Fibroblast of the aortic adventitia (primary cell): ENCODE measurements around the gene TSC2. TPM values are rescaled to one million over a fixed set of nuclear protein-coding genes. Genes with fewer than 3 reads are reported as not detected.

Source experiments
- DNase-seq: peaks from one replicate; pipeline ENCODE4 v3.0.0-alpha.2; 2010; ENCODE audit warnings: low read depth
- H3K4me3 ChIP-seq: 2 replicates; pipeline ENCODE4 v1.5.1; 2011; ENCODE audit warnings: low read depth, mild to moderate bottlenecking, control low read depth, low read length, moderate library complexity
- total RNA-seq: library from RNA; depleted of rRNA; stranded (reverse); fragments of >200 nt; gene quantifications from 2 replicates; pipeline ENCODE4 v1.2.3, GENCODE V29; 2012; ENCODE audit warnings: low replicate concordance
- TF ChIP-seq, protein P1 (sequence below): IDR thresholded peaks from 2 replicates; pipeline ENCODE4 v1.5.1; 2011; ENCODE audit warnings: mild to moderate bottlenecking, low read length, control low read depth, inconsistent platforms; ENCODE audit not compliant: insufficient read depth

Gene TSC2
- total RNA-seq, 1 donor, result 58.7 TPM

DNA sequence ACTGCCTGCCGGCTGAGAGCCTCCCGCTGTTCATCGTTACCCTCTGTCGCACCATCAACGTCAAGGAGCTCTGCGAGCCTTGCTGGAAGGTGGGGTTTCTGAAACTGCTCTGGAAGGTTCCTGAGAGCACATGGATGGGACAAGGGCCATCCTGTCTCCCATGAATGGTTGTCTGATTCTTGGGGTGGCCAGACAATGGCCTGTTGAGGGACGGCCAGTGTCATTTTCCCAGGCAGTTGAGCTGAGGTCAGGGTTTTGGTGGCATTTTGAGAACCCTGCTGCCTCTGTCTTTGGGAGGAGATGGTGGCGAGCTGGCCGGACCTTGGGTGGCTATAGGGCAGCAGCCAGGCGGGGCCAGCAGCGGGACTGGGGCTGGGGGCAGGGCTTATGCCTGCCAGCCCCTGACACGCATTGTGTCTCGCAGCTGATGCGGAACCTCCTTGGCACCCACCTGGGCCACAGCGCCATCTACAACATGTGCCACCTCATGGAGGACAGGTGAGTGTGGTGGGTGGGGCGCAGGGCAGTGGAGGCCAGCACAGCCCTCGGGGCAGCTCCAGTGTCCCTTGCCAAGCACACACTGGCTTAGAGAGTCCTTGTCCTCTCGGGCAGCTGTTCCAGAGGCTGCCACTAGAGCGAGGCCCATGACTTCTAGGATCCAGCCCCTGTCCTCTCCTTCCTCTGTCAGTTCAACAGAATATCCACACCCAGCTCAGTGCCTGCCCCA, 9.1 kb downstream of the TSC2 start:
- TF ChIP-seq, protein P1, sequence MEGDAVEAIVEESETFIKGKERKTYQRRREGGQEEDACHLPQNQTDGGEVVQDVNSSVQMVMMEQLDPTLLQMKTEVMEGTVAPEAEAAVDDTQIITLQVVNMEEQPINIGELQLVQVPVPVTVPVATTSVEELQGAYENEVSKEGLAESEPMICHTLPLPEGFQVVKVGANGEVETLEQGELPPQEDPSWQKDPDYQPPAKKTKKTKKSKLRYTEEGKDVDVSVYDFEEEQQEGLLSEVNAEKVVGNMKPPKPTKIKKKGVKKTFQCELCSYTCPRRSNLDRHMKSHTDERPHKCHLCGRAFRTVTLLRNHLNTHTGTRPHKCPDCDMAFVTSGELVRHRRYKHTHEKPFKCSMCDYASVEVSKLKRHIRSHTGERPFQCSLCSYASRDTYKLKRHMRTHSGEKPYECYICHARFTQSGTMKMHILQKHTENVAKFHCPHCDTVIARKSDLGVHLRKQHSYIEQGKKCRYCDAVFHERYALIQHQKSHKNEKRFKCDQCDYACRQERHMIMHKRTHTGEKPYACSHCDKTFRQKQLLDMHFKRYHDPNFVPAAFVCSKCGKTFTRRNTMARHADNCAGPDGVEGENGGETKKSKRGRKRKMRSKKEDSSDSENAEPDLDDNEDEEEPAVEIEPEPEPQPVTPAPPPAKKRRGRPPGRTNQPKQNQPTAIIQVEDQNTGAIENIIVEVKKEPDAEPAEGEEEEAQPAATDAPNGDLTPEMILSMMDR, result no peak
- no peak for DNase-seq
- H3K4me3 ChIP-seq, result no peak overlapping the region

DNA sequence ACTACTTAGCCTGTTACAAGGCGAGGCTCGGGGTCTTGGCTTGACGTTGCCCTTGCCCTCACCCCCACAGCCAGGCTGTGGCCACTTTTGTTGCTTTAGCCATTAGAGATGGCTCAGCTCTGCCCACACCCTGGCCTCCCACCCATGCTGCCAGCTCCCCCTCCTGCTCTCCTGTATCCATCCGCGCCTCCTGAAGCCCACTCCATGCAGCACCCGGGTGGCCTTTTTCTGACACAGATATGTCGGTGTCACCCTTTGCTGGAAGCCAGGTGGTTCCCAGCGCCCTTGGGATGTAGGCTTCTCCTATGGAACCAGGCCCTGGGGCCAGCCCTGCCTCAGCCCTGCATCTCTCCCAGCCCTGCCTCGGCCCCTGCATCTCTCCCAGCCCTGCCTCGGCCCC, 9.7 kb downstream of the TSC2 start:
- DNase-seq, result no peak
- TF ChIP-seq, protein P1, result no peak
- H3K4me3 ChIP-seq, result no peak overlapping the region

- no peak for DNase-seq
- TF ChIP-seq, protein P1, result no peak
- no peak overlapping the region for H3K4me3 ChIP-seq
Observed at GRCh38 chr16:2058420-2058819, 10.6 kb downstream of the TSC2 start.

GRCh38 chr16:2058872-2059271, 11.1 kb downstream of the TSC2 start:
- H3K4me3 ChIP-seq, result no peak overlapping the region
- DNase-seq, result no peak
- TF ChIP-seq, protein P1, result no peak

DNA sequence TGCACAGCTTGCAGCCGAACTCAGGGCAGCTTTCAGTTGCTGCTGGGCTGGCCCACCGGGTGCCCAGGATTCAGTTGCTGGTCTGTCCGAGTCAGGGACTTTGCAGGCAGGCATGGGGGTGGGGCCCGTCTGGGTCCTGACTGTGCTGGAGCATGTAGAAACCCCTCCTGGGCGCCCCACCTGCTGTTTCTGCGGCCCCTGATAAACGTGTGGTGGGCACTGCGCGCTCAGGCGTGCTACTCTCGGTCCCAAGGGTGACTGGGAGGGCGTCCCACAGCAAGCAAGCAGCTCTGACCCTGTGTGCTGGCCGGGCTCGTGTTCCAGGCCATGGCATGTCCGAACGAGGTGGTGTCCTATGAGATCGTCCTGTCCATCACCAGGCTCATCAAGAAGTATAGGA, 12.6 kb downstream of the TSC2 start:
- no peak overlapping the region for H3K4me3 ChIP-seq
- no peak for DNase-seq
- TF ChIP-seq, protein P1, result no peak

DNA sequence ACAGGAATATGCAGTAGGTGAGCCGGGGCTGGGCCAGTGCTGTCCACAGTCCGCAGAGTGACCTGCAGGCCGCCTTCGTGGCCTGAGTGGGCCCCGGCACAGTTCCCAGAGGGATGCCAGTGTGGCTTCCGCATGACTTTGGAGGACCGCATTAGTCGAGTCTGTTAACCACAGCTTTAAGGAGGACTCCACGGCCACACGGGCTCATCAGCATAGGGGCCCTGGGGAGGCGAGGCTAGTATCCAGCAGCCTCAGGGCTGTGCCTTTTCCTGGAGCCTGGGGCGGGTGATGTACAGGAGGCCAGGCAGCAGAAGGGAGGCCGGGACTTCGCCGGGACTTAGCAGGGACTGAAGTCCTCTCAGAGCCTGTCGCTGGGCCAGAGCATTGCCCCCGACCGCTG, 13.2 kb downstream of the TSC2 start:
- TF ChIP-seq, protein P1, result no peak
- no peak overlapping the region for H3K4me3 ChIP-seq
- no peak for DNase-seq

DNA sequence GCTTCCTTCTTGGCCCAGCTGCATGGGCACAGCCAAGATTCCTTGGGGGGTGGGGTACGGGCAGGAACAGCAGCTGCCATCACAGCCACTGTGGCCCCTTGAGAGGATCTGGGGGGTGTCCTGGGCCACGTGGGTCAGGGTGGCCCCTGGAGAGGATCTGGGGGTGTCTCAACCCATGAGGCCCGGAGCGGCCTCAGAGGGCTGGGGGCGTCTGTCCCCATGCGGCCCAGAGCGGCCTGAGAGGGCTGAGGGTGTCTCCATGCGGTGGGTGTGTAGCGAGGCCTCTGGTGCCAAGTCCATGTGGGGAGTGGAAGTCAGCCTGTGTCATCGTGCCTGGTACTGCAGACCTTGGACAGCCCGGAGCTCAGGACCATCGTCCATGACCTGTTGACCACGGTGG, 13.7 kb downstream of the TSC2 start:
- DNase-seq, result no peak
- no peak overlapping the region for H3K4me3 ChIP-seq
- TF ChIP-seq, protein P1, result no peak
